HG02642 (cell line): ENCODE measurements around the gene MAPRE2.

ENCODE experiments used
- ATAC-seq: cut with Tn5 transposase; IDR thresholded peaks from one replicate; pipeline ENCODE4 v1.9.1; 2021; ENCODE audit warnings: mild to moderate bottlenecking; ENCODE audit not compliant: unreplicated experiment, poor library complexity

The MAPRE2 gene

GRCh38 chr18:35059280-35059927 lies 18.2 kb downstream of the MAPRE2 start:
- ATAC-seq = no peak

GRCh38 chr18:35060122-35060815 lies 19.1 kb downstream of the MAPRE2 start:
- ATAC-seq = no peak

GRCh38 chr18:35061336-35061735 lies 20.1 kb downstream of the MAPRE2 start:
- no peak for ATAC-seq

- no peak for ATAC-seq
Observed at GRCh38 chr18:35061804-35062203, 20.6 kb downstream of the MAPRE2 start.

- ATAC-seq = no peak
Observed at GRCh38 chr18:35062408-35062807, 21.2 kb downstream of the MAPRE2 start.

GRCh38 chr18:35063875-35064690 lies 22.9 kb downstream of the MAPRE2 start:
- ATAC-seq = no peak

GRCh38 chr18:35067454-35067853 lies 26.2 kb downstream of the MAPRE2 start:
- ATAC-seq = no peak

- ATAC-seq = peak; percentile 78
Observed at GRCh38 chr18:35071819-35072247, 30.6 kb downstream of the MAPRE2 start.

GRCh38 chr18:35072616-35073015 lies 31.4 kb downstream of the MAPRE2 start:
- ATAC-seq = no peak

GRCh38 chr18:35073186-35074105 lies 32.2 kb downstream of the MAPRE2 start:
- no peak for ATAC-seq

GRCh38 chr18:35074581-35074980 lies 33.4 kb downstream of the MAPRE2 start:
- ATAC-seq = no peak

- no peak for ATAC-seq
Observed at GRCh38 chr18:35075132-35075531, 33.9 kb downstream of the MAPRE2 start.

GRCh38 chr18:35076135-35076924 lies 35.1 kb downstream of the MAPRE2 start:
- ATAC-seq = no peak

GRCh38 chr18:35077937-35078336 lies 36.7 kb downstream of the MAPRE2 start:
- ATAC-seq = no peak

- ATAC-seq = no peak
Observed at GRCh38 chr18:35080058-35080457, 38.8 kb downstream of the MAPRE2 start.

GRCh38 chr18:35083174-35083712 lies 42.0 kb downstream of the MAPRE2 start:
- no peak for ATAC-seq

GRCh38 chr18:35084494-35085449 lies 43.6 kb downstream of the MAPRE2 start:
- no peak for ATAC-seq
